Mesodermal cell (in vitro differentiated cells): ENCODE data around the gene ATP1A2.
"Not testable (repeated sequence)": the region's sequence is repeated elsewhere in the genome, so short reads cannot be mapped to it uniquely, and the experiment has no call there.

Experiments used
- H3K27ac ChIP-seq: 2 replicates; pipeline ENCODE4 v1.7.0; 2013; ENCODE audit warnings: mild to moderate bottlenecking, low read depth, low read length, moderate library complexity; ENCODE audit not compliant: severe bottlenecking
- H3K36me3 ChIP-seq: 2 replicates; pipeline ENCODE4 v1.7.1; 2013; ENCODE audit warnings: mild to moderate bottlenecking, low read length, moderate library complexity; ENCODE audit not compliant: control insufficient read depth, insufficient read depth
- H3K4me1 ChIP-seq: one replicate; pipeline ENCODE4 v1.7.1; 2013; ENCODE audit warnings: mild to moderate bottlenecking, low read length; ENCODE audit not compliant: insufficient read depth, control insufficient read depth, poor library complexity, severe bottlenecking
- H3K4me3 ChIP-seq: 2 replicates; pipeline ENCODE4 v1.7.0; 2013; ENCODE audit warnings: low read length, control low read depth, mild to moderate bottlenecking; ENCODE audit not compliant: insufficient read depth, poor library complexity, severe bottlenecking; ENCODE audit errors: extremely low read depth
- H3K9me3 ChIP-seq: 2 replicates; pipeline ENCODE4 v1.7.1; 2013; ENCODE audit warnings: mild to moderate bottlenecking, low read length, moderate library complexity; ENCODE audit not compliant: control insufficient read depth
- WGBS, 2 experiments: methylation state at CpG; one replicate each; pipeline ENCODE4 v1.1.5; 2013; ENCODE audit warnings: missing lambda C conversion rate in 2 of 2; ENCODE audit not compliant: insufficient coverage in 2 of 2; 5-methylcytosine and 5-hydroxymethylcytosine counted together

ATP1A2 gene

DNA sequence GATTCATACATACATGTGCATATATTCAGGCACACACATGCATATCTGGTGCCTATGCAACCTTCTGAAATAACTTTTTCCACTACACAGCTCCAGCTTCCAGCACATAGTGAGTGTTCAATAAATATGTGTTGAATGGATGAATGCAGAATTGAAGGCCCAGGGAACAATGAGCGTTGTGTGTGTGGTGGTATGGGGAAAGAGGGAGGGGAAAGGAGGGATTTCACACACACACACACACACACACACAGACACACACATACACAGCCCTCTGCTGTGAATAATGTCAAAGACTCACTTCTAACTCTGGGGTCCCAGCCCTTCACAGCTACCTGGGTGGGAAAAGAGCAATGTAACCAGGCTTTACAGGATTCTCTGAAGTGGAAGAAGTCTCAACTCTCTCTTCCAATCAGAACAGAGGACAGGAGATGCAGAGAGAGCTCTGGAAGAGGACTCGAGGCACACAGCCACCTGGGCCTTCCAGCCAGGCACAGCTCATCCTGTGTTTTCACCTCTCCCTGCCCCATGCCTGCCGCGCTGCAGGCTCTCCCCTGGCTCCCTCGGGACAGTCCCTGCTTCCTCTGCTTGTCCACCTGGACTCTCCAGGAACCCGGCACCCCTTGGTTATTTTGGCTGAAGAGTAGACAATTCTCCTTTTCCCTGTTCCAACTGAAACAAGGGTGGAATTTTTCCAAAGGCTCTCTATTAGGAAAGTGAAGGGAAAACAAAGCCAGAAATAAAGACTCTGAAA lies 11.7 kb upstream of the ATP1A2 start:
- no peak overlapping the region for H3K27ac ChIP-seq

GRCh38 chr1:160104486-160104885 lies 11.1 kb upstream of the ATP1A2 start:
- H3K36me3 ChIP-seq = no peaks in the 10 kb centered on the region
- H3K27ac ChIP-seq = no peak overlapping the region
- no peaks in the 10 kb centered on the region for H3K9me3 ChIP-seq
- no peak overlapping the region for H3K4me3 ChIP-seq
- WGBS, 2 experiments = 76 to 92% methylated on average over 3 of the region's 3 CpGs
- H3K4me1 ChIP-seq = peaks cover 11% of the 10 kb centered on the region

More for the DNA sequence above, 11.7 kb upstream of the ATP1A2 start:
- WGBS, 2 experiments = 51 to 82% methylated on average over 2 to 3 of the region's 6 CpGs
- Histone ChIP-seq H3K9me3 (no peaks in the 10 kb centered on the region), H3K4me1 (peaks cover 11% of the 10 kb centered on the region), H3K4me3 (no peak overlapping the region), H3K36me3 (no peaks in the 10 kb centered on the region)

- no peak overlapping the region for H3K4me3 ChIP-seq
- 90 to 95% methylated on average over 2 to 3 of the region's 5 CpGs for WGBS, 2 experiments
- no peak overlapping the region for H3K27ac ChIP-seq
- no peaks in the 10 kb centered on the region for H3K36me3 ChIP-seq
- H3K9me3 ChIP-seq = no peaks in the 10 kb centered on the region
- peaks cover 11% of the 10 kb centered on the region for H3K4me1 ChIP-seq
These were observed 10.4 kb upstream of the ATP1A2 start for GRCh38 chr1:160105155-160105554.

- Histone ChIP-seq H3K27ac (no peak overlapping the region), H3K4me3 (no peak overlapping the region), H3K36me3 (no peaks in the 10 kb centered on the region), H3K4me1 (peaks cover 5% of the 10 kb centered on the region), H3K9me3 (no peaks in the 10 kb centered on the region)
- 80 to 83% methylated on average over 1 of the region's 1 CpG for WGBS, 2 experiments
These were observed 8.0 kb upstream of the ATP1A2 start for GRCh38 chr1:160107512-160107911.

GRCh38 chr1:160108888-160109662 lies 6.5 kb upstream of the ATP1A2 start:
- Histone ChIP-seq H3K27ac (no peak overlapping the region), H3K9me3 (no peaks in the 10 kb centered on the region), H3K36me3 (no peaks in the 10 kb centered on the region), H3K4me1 (peaks cover 6% of the 10 kb centered on the region), H3K4me3 (no peak overlapping the region)
- WGBS, 2 experiments = 36 to 37% methylated on average over 4 to 5 of the region's 6 CpGs

DNA sequence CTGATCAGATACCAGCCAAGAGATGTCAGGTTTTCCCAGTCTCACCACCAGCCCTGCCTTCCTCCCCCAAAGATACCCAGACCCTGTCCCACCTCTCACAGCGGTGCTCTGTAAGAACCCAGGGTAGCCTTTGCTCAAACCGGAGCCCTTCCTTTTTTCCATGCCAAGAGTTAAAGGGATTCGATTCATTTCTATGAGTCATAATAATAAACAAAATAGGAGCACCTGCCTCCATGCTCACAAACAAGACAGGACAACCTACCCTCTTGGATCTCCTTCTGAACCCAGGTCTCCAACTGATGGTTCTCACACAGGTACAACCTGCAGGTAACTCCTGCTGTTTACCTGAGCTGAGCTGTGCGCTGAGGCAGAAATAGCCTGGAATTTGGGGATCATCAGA lies 5.9 kb upstream of the ATP1A2 start:
- Histone ChIP-seq H3K36me3 (no peaks in the 10 kb centered on the region), H3K27ac (no peak overlapping the region), H3K4me1 (peaks cover 12% of the 10 kb centered on the region), H3K9me3 (no peaks in the 10 kb centered on the region), H3K4me3 (no peak overlapping the region)
- WGBS, 2 experiments = 70 to 77% methylated on average over 2 to 4 of the region's 4 CpGs

GRCh38 chr1:160111462-160111861 lies 4.1 kb upstream of the ATP1A2 start:
- H3K36me3 ChIP-seq, H3K27ac ChIP-seq, H3K4me3 ChIP-seq, H3K9me3 ChIP-seq: not testable (repeated sequence)
- peaks cover 22% of the 10 kb centered on the region for H3K4me1 ChIP-seq
- WGBS, 2 experiments = 80 to 95% methylated on average over 1 to 8 of the region's 10 CpGs

DNA sequence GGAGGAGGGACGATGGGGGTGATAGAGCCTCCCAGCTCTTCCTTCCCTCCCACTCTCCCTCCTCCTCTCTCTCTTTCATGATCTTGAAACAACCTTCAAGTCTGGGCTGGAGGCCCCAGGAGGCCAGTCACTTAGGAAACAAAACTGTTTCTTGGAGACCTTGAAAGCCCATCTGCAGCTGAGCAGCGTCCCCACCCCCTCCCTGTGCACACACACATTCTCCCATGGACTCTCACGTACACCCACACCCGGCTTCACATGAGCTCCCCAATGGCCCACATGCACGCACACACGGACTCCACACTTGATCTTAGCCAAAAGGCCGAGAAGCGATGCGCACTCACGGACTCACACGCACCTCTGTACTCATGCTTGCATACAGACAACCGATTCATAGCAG lies 3.2 kb upstream of the ATP1A2 start:
- WGBS, 2 experiments = 85 to 95% methylated on average over 9 to 11 of the region's 12 CpGs
- H3K4me1 ChIP-seq = peaks cover 22% of the 10 kb centered on the region
- H3K9me3 ChIP-seq = no peaks in the 10 kb centered on the region
- no peak overlapping the region for H3K27ac ChIP-seq
- no peaks in the 10 kb centered on the region for H3K36me3 ChIP-seq
- H3K4me3 ChIP-seq = no peak overlapping the region

- 75 to 86% methylated on average over 5 to 7 of the region's 8 CpGs for WGBS, 2 experiments
- H3K27ac ChIP-seq = peak overlapping the region; percentile 10
These were observed 2.2 kb upstream of the ATP1A2 start for GRCh38 chr1:160113407-160113806.

GRCh38 chr1:160114085-160114484 lies 1.5 kb upstream of the ATP1A2 start:
- Histone ChIP-seq H3K9me3 (no peaks in the 10 kb centered on the region), H3K27ac (no peak overlapping the region), H3K4me1 (peaks cover 25% of the 10 kb centered on the region), H3K4me3 (no peak overlapping the region), H3K36me3 (no peaks in the 10 kb centered on the region)
- 43 to 63% methylated on average over 3 to 4 of the region's 4 CpGs for WGBS, 2 experiments

More at GRCh38 chr1:160113407-160113806, 2.2 kb upstream of the ATP1A2 start:
- H3K4me3 ChIP-seq = no peak overlapping the region
- no peaks in the 10 kb centered on the region for H3K9me3 ChIP-seq
- H3K4me1 ChIP-seq = peaks cover 28% of the 10 kb centered on the region
- no peaks in the 10 kb centered on the region for H3K36me3 ChIP-seq
